Anterior cingulate cortex (tissue), 58 donors: Measurements from ENCODE around the gene C2orf78.
A peak's percentile ranks its signal among the peaks of the same experiment; 100 is the strongest.
"Not testable (repeated sequence)": the region's sequence is repeated elsewhere in the genome, so short reads cannot be mapped to it uniquely, and the experiment has no call there.

Experiments
- DNase-seq, 58 donors: peaks; one replicate each; lab custom pipeline; 2025; lab: John Stamatoyannopoulos, UW

C2orf78 gene

GRCh38 chr2:73779467-73780236, 4.3 kb upstream of the C2orf78 start, which contains the start of gene DUSP11:
TSS of gene DUSP11 (minus strand) at chr2:73780103. CDS start at chr2:73779974, 129 bp downstream.
- peak; percentile 26 to 98 (median 89) for DNase-seq

- DNase-seq: no peak
These were observed 3.8 kb upstream of the C2orf78 start for GRCh38 chr2:73780237-73780582.

- DNase-seq: not testable (repeated sequence)
These were observed 581 bp upstream of the C2orf78 start for GRCh38 chr2:73783402-73783801.

GRCh38 chr2:73811878-73812277, 27.9 kb downstream of the C2orf78 start:
- no peak for DNase-seq

GRCh38 chr2:73812635-73813034, 28.7 kb downstream of the C2orf78 start:
- no peak for DNase-seq

- no peak for DNase-seq
These were observed 34.3 kb downstream of the C2orf78 start for GRCh38 chr2:73818296-73818695.

GRCh38 chr2:73821227-73821626, 37.2 kb downstream of the C2orf78 start:
- no peak for DNase-seq

GRCh38 chr2:73821669-73822068, 37.7 kb downstream of the C2orf78 start:
- no peak for DNase-seq

- DNase-seq: no peak
These were observed 38.3 kb downstream of the C2orf78 start for GRCh38 chr2:73822276-73822675.

- no peak for DNase-seq
These were observed 39.0 kb downstream of the C2orf78 start for GRCh38 chr2:73822991-73823390.

GRCh38 chr2:73823416-73823815, 39.4 kb downstream of the C2orf78 start:
- no peak for DNase-seq

- DNase-seq: peak in 8 of 58 donors; percentile 7 to 50 (median 14)
These were observed 40.0 kb downstream of the C2orf78 start for GRCh38 chr2:73823916-73824523.

- DNase-seq: no peak
These were observed 41.4 kb downstream of the C2orf78 start for GRCh38 chr2:73825408-73825807.

- DNase-seq: no peak
These were observed 43.0 kb downstream of the C2orf78 start for GRCh38 chr2:73827018-73827417.

- no peak for DNase-seq
These were observed 43.8 kb downstream of the C2orf78 start for GRCh38 chr2:73827660-73828388.

- no peak for DNase-seq
These were observed 44.4 kb downstream of the C2orf78 start for GRCh38 chr2:73828389-73828817.

- DNase-seq: peak; percentile 70 to 98 (median 93)
These were observed 45.0 kb downstream of the C2orf78 start, which contains the start of gene STAMBP for GRCh38 chr2:73828818-73829570. TSS of gene STAMBP (plus strand) at chr2:73828961. CDS start at chr2:73830857, 1,896 bp downstream.

GRCh38 chr2:73830871-73831401, 47.0 kb downstream of the C2orf78 start:
- DNase-seq: peak in 6 of 58 donors; percentile 4 to 55 (median 16)

- DNase-seq: peak in 1 of 58 donors; percentile 3
These were observed 48.9 kb downstream of the C2orf78 start for GRCh38 chr2:73832930-73833329.
